A673 (cell line): ENCODE measurements around the gene PATL1. TPM values are rescaled to one million over a fixed set of nuclear protein-coding genes. Genes with fewer than 3 reads are reported as not detected.
A peak's percentile ranks its signal among the peaks of the same experiment; 100 is the strongest.

ENCODE experiments used
- BruUV-seq: library from RNA; stranded (reverse); fragments of 400-500 nt; replicated peaks from 2 replicates; lab custom pipeline; 2021; lab: Mats Ljungman, UMichigan
- CTCF ChIA-PET: fragments of 300-600 bp; sonication (Branson Sonifier 250); formaldehyde crosslinking; loops from one replicate; lab custom pipeline; 2022; ENCODE audit warnings: antibody characterized with exemption; lab: Charles Lee
- POLR2A ChIA-PET: fragments of 300-600 bp; sonication (Branson Sonifier 250); formaldehyde crosslinking; loops from one replicate; lab custom pipeline; 2022; ENCODE audit warnings: antibody characterized with exemption; ENCODE audit not compliant: low non-redundant PET; lab: Charles Lee
- DNase-seq: peaks from one replicate; pipeline ENCODE4 v3.0.0-alpha.2; 2015; ENCODE audit warnings: low spot score
- H3K27ac ChIP-seq: fragments of 200-600 bp; sonication (generic); 2 replicates; pipeline ENCODE4 v1.5.1; 2016; ENCODE audit warnings: mixed run types, low read depth, mild to moderate bottlenecking, mixed read lengths, antibody characterized with exemption, low read length; ENCODE audit not compliant: poor library complexity, severe bottlenecking
- H3K27me3 ChIP-seq: fragments of 200-600 bp; sonication (generic); replicated peaks from 2 replicates; pipeline ENCODE4 v1.6.1; 2017; ENCODE audit warnings: mixed run types, low read depth, mild to moderate bottlenecking, mixed read lengths, antibody characterized with exemption, low read length; ENCODE audit not compliant: insufficient read depth, poor library complexity
- H3K36me3 ChIP-seq: fragments of 200-600 bp; sonication (generic); 2 replicates; pipeline ENCODE4 v1.6.1; 2016; ENCODE audit warnings: mixed run types, mild to moderate bottlenecking, mixed read lengths, antibody characterized with exemption, low read length; ENCODE audit not compliant: insufficient read depth, poor library complexity, severe bottlenecking
- H3K4me1 ChIP-seq: fragments of 200-600 bp; sonication (generic); 2 replicates; pipeline ENCODE4 v1.6.1; 2017; ENCODE audit warnings: mixed run types, mild to moderate bottlenecking, mixed read lengths, antibody characterized with exemption, low read length; ENCODE audit not compliant: insufficient read depth, poor library complexity, severe bottlenecking
- H3K4me3 ChIP-seq: fragments of 200-600 bp; sonication (generic); 2 replicates; pipeline ENCODE4 v1.5.1; 2016; ENCODE audit warnings: low read depth, mixed run types, mild to moderate bottlenecking, mixed read lengths, low read length; ENCODE audit not compliant: poor library complexity, severe bottlenecking
- H3K9me3 ChIP-seq: fragments of 200-600 bp; sonication (generic); 2 replicates; pipeline ENCODE4 v1.6.1; 2016; ENCODE audit warnings: mixed run types, low read depth, mild to moderate bottlenecking, mixed read lengths, antibody characterized with exemption, low read length; ENCODE audit not compliant: poor library complexity, severe bottlenecking
- EZH2 ChIP-seq: fragments of 200-600 bp; sonication (generic); IDR thresholded peaks from 2 replicates; pipeline ENCODE4 v1.6.1; 2017; ENCODE audit warnings: borderline replicate concordance, low read depth, mild to moderate bottlenecking, mixed read lengths, antibody characterized with exemption, low read length; ENCODE audit not compliant: poor library complexity, severe bottlenecking
- intact Hi-C: fragments of 100-400 bp; cut with micrococcal nuclease; formaldehyde crosslinking; loops from one replicate; pipeline ENCODE4 v1.10.0; 2022; ENCODE audit not compliant: unreplicated experiment
- total RNA-seq: library from RNA; stranded (reverse); gene quantifications from 2 replicates; pipeline ENCODE4 v1.2.3, GENCODE V29; 2021
- TF ChIP-seq, protein P1 (sequence below): fragments of 300-800, 200-600 bp; sonication (generic); conservative IDR thresholded peaks from 2 replicates; pipeline ENCODE4 v1.5.1; 2017; ENCODE audit warnings: low read depth, mild to moderate bottlenecking, antibody characterized with exemption, low read length, moderate library complexity, mixed read lengths

PATL1 gene
- total RNA-seq, 1 experiment from 2014 or later = 78.9 TPM

DNA sequence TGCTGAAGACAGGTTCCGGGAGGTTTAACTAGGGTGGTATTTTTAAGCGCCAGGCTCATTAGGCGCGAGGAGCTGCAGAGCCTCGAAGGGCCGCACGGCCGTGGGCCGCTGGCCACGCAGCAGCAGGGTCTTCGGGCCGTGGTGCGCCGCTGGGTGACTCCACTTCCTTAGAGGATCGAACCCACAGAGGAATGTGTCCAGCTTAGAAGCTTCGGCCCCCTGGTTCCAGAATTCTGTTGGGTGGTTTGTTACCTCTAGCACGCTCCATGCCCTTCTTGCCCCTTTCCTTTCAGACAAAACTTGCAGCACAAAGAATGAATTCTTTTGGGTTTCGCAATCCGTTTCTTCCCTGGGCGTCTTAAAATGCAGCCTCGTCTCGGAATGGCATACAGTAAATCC lies 773 bp upstream of the PATL1 start:
- POLR2A ChIA-PET = interaction anchor here (0.7 to 0.9 kb wide), 2 partner anchors 52 to 53 kb away, joined by 3 to 8 read pairs; no protein-coding TSS in a partner anchor
- DNase-seq = peak; percentile 72
- no peak for TF ChIP-seq EZH2
- TF ChIP-seq, protein P1, sequence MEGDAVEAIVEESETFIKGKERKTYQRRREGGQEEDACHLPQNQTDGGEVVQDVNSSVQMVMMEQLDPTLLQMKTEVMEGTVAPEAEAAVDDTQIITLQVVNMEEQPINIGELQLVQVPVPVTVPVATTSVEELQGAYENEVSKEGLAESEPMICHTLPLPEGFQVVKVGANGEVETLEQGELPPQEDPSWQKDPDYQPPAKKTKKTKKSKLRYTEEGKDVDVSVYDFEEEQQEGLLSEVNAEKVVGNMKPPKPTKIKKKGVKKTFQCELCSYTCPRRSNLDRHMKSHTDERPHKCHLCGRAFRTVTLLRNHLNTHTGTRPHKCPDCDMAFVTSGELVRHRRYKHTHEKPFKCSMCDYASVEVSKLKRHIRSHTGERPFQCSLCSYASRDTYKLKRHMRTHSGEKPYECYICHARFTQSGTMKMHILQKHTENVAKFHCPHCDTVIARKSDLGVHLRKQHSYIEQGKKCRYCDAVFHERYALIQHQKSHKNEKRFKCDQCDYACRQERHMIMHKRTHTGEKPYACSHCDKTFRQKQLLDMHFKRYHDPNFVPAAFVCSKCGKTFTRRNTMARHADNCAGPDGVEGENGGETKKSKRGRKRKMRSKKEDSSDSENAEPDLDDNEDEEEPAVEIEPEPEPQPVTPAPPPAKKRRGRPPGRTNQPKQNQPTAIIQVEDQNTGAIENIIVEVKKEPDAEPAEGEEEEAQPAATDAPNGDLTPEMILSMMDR = no peak
- intact Hi-C loops = loop anchor here (2.0 to 5.0 kb wide), 2 partner anchors 102 to 119 kb away; no protein-coding TSS in a partner anchor
- H3K27me3 ChIP-seq = no peaks in the 10 kb centered on the region
- H3K9me3 ChIP-seq = no peaks in the 10 kb centered on the region
- peaks cover 23% of the 10 kb centered on the region for H3K36me3 ChIP-seq
- peaks cover 22% of the 10 kb centered on the region for H3K4me1 ChIP-seq
- H3K27ac ChIP-seq = peak overlapping the region; percentile 89
- TSS peak; percentile 97 for BruUV-seq
- CTCF ChIA-PET = interaction anchor here (0.7 kb wide), 1 partner anchor 1106 kb away, joined by 4 read pairs; no protein-coding TSS in a partner anchor
- peak overlapping the region; percentile 93 for H3K4me3 ChIP-seq

DNA sequence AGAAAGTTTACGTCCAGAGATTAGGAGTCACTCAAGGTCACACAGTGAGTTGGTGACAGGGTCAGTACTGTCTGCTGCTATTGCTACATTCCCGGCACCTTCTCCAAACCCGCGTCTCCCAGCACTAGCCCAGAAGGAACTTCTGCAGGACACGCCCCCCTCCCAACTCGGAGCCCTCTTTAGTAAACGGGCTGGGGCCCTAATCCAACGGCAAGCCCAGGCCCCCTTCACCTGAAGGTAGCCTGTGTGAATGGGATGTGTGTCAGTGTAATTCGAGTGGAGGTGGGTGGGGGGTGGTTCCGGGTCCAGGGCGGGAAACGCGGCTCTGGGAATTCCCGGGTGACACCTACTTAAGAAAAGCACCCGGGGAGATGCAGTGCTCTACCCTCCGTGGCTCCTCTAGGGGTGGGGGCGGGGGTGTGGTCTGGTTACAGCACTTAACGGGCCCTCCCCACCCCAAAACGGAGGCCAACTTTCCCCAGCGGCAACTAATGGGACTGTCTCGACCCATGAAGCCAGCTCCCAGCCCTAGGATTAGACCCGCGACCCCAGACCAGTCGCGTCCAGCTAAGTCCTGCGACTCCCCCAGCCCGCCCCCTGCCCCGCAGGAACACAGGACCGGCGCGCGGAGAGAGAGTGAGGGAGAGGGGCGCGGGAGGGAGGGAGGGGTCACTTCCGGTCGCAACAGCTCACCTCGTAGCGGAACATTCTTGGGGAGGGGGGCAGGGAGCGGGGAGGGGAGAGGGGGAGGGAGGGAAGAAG lies 468 bp downstream of the PATL1 start:
- ChIA-PET CTCF (no interaction called here), POLR2A (interaction anchor here (0.5 to 0.9 kb wide), 4 partner anchors 52 to 242 kb away, joined by 3 read pairs; partner anchors contain the start of gene OR5A2)
- intact Hi-C loops = loop anchor here (1.0 to 5.0 kb wide), 4 partner anchors 8 to 118 kb away; no protein-coding TSS in a partner anchor
- BruUV-seq = no TSS peak
- Histone ChIP-seq H3K27ac (peak overlapping the region; percentile 89), H3K27me3 (no peaks in the 10 kb centered on the region), H3K36me3 (peaks cover 35% of the 10 kb centered on the region), H3K4me1 (peaks cover 26% of the 10 kb centered on the region), H3K4me3 (peak overlapping the region; percentile 93), H3K9me3 (no peaks in the 10 kb centered on the region)
- TF ChIP-seq, protein P1 = no peak
- TF ChIP-seq EZH2 = no peak
- DNase-seq = peak; percentile 68

DNA sequence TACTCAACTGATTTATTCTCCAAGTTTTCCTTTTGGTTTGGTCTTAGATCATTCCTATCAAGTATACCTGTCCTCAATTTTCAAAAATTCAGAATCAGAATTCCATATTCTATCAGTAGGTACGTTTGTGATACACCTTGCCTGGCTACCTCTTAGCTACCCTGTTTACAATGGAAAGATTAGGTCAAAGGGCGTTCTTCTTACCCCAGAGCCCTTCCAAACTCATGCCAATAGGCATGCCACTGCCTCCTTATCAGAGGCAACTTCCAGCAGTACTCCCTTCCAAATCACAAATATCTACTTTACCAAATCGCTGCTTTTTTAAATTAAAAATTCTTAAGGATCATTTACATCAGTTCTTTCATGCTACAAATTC lies 1.0 kb downstream of the PATL1 start:
- TSS peak; percentile 54 for BruUV-seq
- CTCF ChIA-PET = no interaction called here
- DNase-seq = no peak
- peak overlapping the region; percentile 93 for H3K4me3 ChIP-seq
- H3K27ac ChIP-seq = peak overlapping the region; percentile 89
- intact Hi-C loops = loop anchor here (1.0 to 5.0 kb wide), 4 partner anchors 7 to 117 kb away; no protein-coding TSS in a partner anchor
- no peaks in the 10 kb centered on the region for H3K27me3 ChIP-seq
- H3K4me1 ChIP-seq = peaks cover 26% of the 10 kb centered on the region
- H3K9me3 ChIP-seq = no peaks in the 10 kb centered on the region
- H3K36me3 ChIP-seq = peaks cover 41% of the 10 kb centered on the region
- TF ChIP-seq, protein P1 = no peak
- TF ChIP-seq EZH2 = no peak
- POLR2A ChIA-PET = no interaction called here
